ENCODE data around the gene ECE1. TPM values are rescaled to one million over a fixed set of nuclear protein-coding genes. Genes with fewer than 3 reads are reported as not detected.

The ECE1 gene
- total and polyA plus RNA-seq, 7 donors = 12.2 to 24.9 (median 14.6) TPM

DNA sequence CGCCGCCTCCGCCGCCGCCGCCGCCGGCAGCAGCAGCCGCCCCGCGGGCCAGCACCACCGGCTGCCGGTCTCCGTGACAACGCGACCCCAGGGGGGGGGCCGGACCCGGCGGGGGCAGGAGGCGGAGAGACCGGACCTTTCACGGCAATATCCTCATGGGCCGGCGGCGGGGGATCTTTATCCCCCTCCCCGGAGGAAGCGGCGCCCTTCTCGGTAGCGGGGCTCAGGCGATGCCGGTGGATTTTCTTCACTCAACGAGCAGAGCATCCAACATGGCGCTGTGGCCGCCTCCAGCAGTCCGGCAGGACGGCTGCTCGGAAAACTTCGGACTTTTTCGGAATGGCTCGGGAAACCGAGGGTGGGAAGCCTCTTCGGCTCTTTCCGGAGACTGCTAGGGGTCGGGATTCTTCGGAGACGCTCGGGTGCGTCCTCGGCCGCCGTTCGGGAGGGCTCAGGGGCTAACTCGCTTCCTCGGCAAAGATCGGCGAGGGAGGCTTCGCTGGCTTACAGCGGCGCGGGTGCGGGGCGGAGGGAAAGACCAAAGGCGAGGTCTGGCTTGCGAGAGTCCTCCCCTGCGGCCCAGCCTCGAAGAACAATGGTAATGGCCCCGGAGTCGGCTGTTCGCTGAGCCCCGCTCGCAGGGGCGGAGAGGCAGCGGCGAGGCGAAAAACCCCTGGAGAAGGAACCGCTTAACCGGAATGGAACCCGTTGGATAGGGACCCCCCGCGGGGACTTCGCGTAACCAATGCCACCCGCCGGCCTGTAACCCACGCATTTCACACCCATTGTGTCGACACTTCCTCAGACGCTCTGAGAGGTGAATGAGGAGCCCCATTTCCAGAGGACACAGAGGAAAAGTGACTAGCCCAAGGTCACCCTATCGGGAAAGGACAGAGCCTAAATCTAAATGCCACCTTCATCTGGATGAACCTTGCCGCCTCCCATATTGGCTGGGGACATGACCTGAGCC is 113.4 kb downstream of the ECE1 start, which contains the start of gene EIF4G3:
EIF4G3 (minus strand) TSS at position 312 of the 970 bp plus-strand sequence. CDS start 174,155 bp downstream, outside the sequence.
- Histone ChIP-seq H3K9me3 (no peaks in the 10 kb centered on the region), H3K36me3 (ENCODE audit: insufficient read depth in 1 of 2, low read depth in 1 of 2) (no peaks in the 10 kb centered on the region), H3K27ac (peak within 1 kb of the TSS; percentile 85), H3K4me1 (peaks cover 22% of the 10 kb centered on the region), H3K4me3 (peak within 1 kb of the TSS; percentile 98), H3K27me3 (ENCODE audit: insufficient read depth in 3 of 3, low read length in 2 of 3) (no peaks in the 10 kb centered on the region)
- ATAC-seq (peak; percentile 96 to 98 (median 98)), DNase-seq (peak; percentile 98 to 99)
- TF ChIP-seq, protein P1, sequence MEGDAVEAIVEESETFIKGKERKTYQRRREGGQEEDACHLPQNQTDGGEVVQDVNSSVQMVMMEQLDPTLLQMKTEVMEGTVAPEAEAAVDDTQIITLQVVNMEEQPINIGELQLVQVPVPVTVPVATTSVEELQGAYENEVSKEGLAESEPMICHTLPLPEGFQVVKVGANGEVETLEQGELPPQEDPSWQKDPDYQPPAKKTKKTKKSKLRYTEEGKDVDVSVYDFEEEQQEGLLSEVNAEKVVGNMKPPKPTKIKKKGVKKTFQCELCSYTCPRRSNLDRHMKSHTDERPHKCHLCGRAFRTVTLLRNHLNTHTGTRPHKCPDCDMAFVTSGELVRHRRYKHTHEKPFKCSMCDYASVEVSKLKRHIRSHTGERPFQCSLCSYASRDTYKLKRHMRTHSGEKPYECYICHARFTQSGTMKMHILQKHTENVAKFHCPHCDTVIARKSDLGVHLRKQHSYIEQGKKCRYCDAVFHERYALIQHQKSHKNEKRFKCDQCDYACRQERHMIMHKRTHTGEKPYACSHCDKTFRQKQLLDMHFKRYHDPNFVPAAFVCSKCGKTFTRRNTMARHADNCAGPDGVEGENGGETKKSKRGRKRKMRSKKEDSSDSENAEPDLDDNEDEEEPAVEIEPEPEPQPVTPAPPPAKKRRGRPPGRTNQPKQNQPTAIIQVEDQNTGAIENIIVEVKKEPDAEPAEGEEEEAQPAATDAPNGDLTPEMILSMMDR (IDR thresholded peaks at IDR 0.05) = no peak
- intact Hi-C loops (cut with DNase I) = loop anchor here (5.0 kb wide), 2 partner anchors 185 to 280 kb away; no protein-coding TSS in a partner anchor
- WGBS, 3 donors = 2% methylated on average over 67 to 90 of the region's 90 CpGs

DNA sequence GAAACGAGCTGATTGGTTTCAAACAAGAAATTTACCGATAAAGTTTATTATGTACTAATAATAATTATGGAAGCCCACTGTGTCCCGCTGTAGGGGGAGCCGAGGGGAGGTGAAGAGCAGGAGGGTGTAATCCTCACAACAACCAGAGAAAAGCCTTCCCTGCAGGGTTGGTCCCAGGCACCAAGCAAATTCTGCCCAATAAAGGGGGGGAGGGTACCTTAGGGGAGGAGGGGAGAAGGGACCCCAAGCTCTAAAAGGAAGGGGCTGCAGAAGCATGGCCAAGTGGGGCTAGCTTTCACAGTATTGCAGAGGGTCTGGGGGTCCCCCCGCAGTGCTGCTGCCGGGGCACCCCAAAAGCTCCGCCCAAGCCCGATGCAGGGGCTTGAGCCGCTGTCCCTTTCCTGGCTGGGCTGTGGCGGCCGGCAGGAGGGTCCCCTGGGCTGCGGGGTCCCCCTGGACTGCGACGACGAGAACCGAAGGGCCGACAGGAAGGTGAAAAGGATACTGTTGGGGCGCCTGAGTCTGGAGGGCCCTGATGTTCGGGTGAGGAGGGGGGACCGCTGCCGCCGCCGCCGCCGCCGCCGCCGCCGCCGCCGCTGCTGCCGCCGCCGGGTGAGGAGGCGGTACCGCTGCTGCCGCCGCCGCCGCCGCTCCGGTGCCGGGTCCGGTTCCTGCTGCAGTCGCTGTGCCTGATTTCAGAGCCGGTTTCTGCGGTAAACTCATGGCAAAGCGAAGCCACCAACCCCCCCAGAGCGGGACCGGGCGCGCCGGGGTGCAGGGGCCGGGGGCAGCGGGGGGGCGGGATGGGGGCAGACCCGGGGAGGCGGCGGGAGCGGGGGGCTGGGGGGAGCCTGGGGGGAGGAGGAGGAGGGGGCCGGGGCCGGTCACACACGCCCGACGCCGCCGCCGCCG is 114.3 kb downstream of the ECE1 start:
- DNase-seq (peak; percentile 43 to 70), ATAC-seq (peak in 1 of 4 donors; percentile 12)
- Histone ChIP-seq H3K27ac (peak overlapping the region; percentile 85), H3K4me1 (peaks cover 23% of the 10 kb centered on the region), H3K36me3 (ENCODE audit: insufficient read depth in 1 of 2, low read depth in 1 of 2) (no peaks in the 10 kb centered on the region), H3K9me3 (no peaks in the 10 kb centered on the region), H3K27me3 (ENCODE audit: insufficient read depth in 3 of 3, low read length in 2 of 3) (no peaks in the 10 kb centered on the region), H3K4me3 (peak overlapping the region; percentile 98)
- 0 to 1% (median 0%) methylated on average over 11 to 63 of the region's 69 CpGs for WGBS, 3 donors
- intact Hi-C loops (cut with DNase I) = loop anchor here (5.0 kb wide), 2 partner anchors 184 to 279 kb away; no protein-coding TSS in a partner anchor
- TF ChIP-seq, protein P1 (IDR thresholded peaks at IDR 0.05) = no peak

DNA sequence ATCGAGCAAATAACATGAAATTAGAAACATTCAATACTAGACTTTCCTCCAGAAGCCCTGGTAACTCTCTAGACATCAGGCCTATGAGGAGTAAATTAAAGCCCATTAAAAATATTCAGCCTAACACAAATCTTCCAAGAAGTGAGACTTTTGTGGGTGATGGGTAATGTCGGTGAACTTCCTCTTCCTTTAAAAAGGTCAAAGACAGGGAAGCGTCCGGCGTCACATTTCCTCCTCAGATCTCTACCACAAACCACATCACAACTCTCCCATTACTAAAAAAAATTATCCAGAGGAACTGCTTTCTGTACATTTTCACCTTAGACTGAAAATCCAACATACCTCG is 115.0 kb downstream of the ECE1 start:
- Histone ChIP-seq H3K27me3 (ENCODE audit: insufficient read depth in 3 of 3, low read length in 2 of 3) (no peaks in the 10 kb centered on the region), H3K4me1 (peaks cover 29% of the 10 kb centered on the region), H3K27ac (peak overlapping the region; percentile 85), H3K36me3 (ENCODE audit: insufficient read depth in 1 of 2, low read depth in 1 of 2) (peaks cover 0 to 4% of the 10 kb centered on the region in 2 donors), H3K4me3 (peak overlapping the region; percentile 98), H3K9me3 (no peaks in the 10 kb centered on the region)
- DNase-seq (no peak), ATAC-seq (no peak)
- TF ChIP-seq, protein P1 (IDR thresholded peaks at IDR 0.05) = no peak
- WGBS, 3 donors = 0 to 1% (median 1%) methylated on average over 6 of the region's 6 CpGs
- intact Hi-C loops (cut with DNase I) = loop anchor here (5.0 kb wide), 2 partner anchors 183 to 278 kb away; no protein-coding TSS in a partner anchor

- Histone ChIP-seq H3K27ac (peak overlapping the region; percentile 85), H3K4me1 (peaks cover 30% of the 10 kb centered on the region), H3K4me3 (peak overlapping the region; percentile 98), H3K9me3 (no peaks in the 10 kb centered on the region), H3K27me3 (ENCODE audit: insufficient read depth in 3 of 3, low read length in 2 of 3) (no peaks in the 10 kb centered on the region), H3K36me3 (ENCODE audit: insufficient read depth in 1 of 2, low read depth in 1 of 2) (peaks cover 0 to 7% of the 10 kb centered on the region in 2 donors)
- WGBS, 3 donors = 7 to 11% (median 9%) methylated on average over 12 of the region's 12 CpGs
- TF ChIP-seq, protein P1 (IDR thresholded peaks at IDR 0.05) = no peak
- DNase-seq = no peak
- intact Hi-C loops (cut with DNase I) = loop anchor here (5.0 kb wide), 2 partner anchors 182 to 277 kb away; no protein-coding TSS in a partner anchor
- ATAC-seq = no peak
Observed at GRCh38 chr1:21174654-21175323, 115.5 kb downstream of the ECE1 start.
